AG08396 (cell line): Measurements from ENCODE around the gene CARD16.
"Not testable (repeated sequence)": the region's sequence is repeated elsewhere in the genome, so short reads cannot be mapped to it uniquely, and the experiment has no call there.

Experiments used
- DNase-seq: peaks from one replicate; pipeline ENCODE4 v3.0.0; 2012; ENCODE audit warnings: low spot score, mixed read lengths

Gene CARD16

DNA sequence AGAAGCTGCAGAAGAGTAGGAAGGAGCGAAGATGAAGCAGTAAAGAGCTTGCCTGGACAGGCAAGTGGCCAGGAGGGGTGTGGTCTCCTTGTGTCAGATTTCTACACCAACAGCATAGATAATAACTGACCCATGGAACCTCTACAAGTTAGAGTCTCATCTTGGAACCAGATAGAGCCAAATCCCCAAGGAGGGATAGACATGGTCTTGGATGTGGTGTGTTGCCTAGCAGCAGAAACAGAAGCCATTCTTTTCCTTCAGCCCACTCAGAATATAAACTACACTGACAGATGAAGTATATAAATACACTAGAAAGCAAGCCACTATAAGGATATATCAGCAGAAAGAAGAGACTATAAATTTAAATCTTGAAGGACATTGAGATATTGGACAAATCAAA, 4.3 kb upstream of the CARD16 start:
- no peak for DNase-seq

- peak; percentile 87 for DNase-seq
Measured at GRCh38 chr11:105046898-105047579, 1.9 kb upstream of the CARD16 start.

DNA sequence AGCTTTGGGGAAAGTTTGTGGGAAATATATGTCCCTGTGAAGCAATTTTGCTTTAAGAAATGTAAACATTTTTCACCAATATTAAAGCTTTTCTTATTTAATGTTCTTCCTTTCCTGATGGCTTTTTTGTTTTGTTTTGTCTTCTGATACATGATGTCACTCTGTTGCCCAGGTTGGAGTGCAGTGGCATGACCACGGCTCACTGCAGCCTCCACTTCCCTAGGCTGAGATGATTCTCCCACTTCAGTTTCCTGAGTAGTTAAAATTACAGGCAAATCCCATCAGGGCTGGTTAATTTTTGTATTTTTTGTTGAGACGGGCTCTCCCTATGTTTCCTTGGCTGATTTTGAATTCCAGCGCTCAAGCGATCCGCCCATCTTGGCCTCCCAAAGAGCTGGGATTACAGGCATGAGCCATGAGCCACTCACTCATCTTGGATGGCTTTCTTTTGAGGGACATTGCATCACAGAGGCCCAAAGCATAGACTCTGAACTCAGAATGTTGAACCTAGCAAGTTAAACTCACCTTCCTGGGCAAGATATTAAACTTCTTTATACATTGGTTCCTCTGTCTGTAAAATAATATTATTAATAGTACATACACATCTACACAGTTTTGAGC, 651 bp upstream of the CARD16 start:
- DNase-seq, result no peak

GRCh38 chr11:105042178-105042577, 3.0 kb downstream of the CARD16 start:
- DNase-seq, result no peak

DNA sequence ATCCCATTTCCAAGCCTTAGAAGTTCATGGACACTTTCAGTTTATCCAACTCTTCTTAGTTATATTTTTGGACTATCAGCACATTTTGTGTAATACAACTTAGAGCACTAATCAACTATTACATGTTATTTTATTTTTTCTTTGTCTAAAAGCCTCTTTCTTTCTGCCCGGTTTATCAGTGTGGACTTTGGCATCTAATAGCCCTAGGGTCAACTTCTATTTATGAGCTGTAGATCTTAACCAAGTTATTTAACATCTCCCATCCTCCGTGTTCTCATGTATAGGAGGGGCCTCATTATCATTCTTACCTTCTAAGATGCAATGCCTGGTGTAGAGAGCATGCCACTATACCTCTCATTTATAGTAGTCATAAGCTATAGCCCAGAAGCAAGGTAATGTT, 4.4 kb downstream of the CARD16 start:
- DNase-seq, result no peak

- peak; percentile 48 for DNase-seq
Measured at GRCh38 chr11:105034813-105035620, 10.1 kb downstream of the CARD16 start, which contains the start of gene CASP1. Gene CASP1 (minus strand): TSS chr11:105035144. CDS start chr11:105035113, 31 bp downstream.

GRCh38 chr11:105034388-105034787, 10.7 kb downstream of the CARD16 start:
- DNase-seq, result not testable (repeated sequence)

DNA sequence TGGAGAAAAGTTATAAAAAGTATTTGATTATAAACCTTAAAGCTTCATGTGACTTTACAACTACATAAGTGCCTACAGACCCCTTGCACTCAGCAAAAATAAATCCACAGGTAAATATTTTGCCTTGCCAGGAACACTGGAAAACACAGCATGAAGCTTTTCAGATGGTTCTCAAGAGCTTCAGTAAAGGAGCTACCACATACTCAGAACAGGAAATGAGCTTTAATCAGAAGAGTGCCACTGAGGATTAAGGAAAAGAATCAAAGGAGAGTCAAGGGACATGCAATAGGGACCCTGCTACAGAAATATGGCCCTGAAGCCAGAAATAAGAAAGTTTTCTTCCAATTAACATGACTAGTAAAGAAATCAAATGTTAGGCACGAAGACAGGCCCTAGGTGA, 11.4 kb downstream of the CARD16 start:
- no peak for DNase-seq

- no peak for DNase-seq
Measured at GRCh38 chr11:105033343-105033742, 11.8 kb downstream of the CARD16 start.

DNA sequence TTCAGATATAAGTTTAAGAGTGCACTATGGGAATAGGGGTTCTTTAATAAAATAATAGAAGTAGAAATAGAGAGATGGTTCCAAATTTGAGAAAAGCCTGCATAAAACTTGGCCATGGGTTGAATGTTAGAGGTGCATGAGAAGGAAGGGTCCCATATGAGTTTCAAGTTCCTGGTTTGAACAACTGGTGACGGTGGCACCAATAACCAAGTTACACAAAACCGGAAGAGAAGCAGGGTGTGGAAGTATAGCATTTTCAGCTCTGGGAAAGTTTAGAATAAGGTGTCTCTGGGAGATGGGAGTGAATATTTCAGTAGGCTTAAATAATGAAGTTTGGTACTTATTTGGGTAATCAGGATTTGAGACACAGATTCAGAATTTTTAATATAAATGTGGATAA, 12.6 kb downstream of the CARD16 start:
- DNase-seq, result no peak

GRCh38 chr11:105027678-105028077, 17.5 kb downstream of the CARD16 start:
- DNase-seq, result no peak

GRCh38 chr11:105024394-105024793, 20.7 kb downstream of the CARD16 start:
- DNase-seq, result no peak

DNA sequence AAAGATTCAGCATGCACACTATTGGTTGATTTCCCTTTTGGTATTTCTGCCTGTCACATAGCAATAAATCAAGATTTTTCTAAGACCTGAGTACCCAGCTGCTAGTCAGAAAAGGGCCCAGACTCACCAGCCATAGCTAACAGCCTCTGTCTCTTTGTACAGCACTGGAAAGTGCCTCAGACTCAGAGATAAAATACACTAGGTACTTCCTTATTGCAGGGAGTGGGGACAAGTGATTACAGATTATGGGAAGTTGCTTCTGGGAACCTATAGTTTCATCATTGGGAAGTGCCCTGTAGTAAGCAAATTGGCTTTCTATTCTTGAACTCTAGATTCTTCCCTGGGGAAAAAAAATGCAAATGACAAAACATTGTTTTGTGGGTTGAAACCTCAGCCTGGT, 22.1 kb downstream of the CARD16 start, which contains the start of gene CASP5:
TSS of gene CASP5 (minus strand) at position 166 of the 400 bp plus-strand sequence. CDS start at position 134, 32 bp downstream.
- DNase-seq, result no peak

DNA sequence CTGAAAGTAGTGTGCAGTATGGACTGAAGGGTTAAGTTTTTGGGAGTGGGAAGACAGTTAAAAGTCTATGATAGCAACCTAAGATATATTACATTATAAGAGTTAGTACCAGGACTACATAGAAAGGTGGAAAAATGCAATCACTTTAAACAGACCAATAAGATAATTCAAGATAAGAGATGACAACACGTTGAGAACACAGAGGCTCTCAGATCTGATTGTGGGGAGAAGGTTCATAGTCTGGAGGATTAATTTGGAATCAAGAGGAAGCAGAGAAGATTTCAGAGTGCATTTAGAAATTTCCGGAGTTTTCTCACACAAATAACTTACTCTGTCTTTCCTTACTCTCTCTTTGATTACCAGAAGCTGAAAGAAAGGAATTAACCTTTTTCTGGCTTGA, 22.6 kb downstream of the CARD16 start:
- no peak for DNase-seq

DNA sequence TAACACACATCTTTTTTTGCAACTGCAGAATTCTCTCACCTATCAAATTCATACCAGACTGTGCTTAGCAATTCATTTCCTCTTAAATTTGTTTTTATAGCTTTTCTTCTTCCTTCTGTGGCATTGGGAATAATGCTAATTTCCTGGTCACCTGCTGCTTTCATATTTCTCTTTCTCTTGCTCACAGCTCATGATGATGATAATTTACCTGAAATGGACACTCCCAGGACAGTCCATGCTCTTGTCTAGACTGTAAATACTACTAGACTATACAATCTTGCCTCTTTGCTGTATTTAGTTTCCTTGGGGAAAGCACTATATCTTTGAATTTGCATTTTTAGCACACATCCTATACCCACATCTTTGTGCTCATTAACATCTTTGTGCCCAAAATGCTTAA, 37.7 kb downstream of the CARD16 start:
- DNase-seq, result no peak

GRCh38 chr11:105005451-105005845, 39.7 kb downstream of the CARD16 start:
- DNase-seq, result no peak

DNA sequence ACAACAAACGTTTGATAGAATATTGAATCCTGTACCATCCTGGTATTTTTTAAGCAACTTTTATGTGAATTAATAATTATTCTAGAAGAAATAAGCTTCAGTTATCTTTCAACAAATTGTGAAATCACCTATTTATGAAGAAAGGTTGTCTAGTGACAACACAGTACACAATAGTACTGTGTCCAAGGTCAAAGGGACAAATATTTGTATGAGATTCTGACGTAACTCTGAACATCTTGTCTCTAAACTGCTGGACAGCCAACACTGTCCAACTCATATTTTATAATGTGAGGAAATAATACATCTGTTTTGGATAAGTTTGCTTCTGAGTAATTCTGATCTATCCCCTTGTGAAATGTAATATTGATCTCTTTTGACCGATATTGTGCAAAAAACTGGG, 41.1 kb downstream of the CARD16 start:
- DNase-seq, result no peak

DNA sequence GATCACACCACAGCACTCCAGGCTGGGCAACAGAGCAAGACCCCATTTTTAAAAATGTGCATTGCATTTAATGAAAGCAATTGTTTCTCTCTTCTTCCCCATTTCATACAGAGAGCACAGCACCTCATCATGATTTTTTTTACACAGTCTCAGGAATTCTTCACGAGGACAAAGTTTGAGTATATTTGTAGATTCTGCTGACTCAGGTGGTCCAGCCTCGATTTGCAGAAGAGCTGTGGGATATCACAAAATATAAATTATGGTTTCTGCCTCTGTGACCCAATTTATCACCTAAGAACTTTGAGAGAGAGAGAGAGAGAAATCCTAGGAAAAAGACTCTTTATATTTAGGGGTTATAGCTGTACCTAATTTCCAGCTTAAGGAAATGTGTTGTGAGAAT, 42.0 kb downstream of the CARD16 start:
- no peak for DNase-seq

DNA sequence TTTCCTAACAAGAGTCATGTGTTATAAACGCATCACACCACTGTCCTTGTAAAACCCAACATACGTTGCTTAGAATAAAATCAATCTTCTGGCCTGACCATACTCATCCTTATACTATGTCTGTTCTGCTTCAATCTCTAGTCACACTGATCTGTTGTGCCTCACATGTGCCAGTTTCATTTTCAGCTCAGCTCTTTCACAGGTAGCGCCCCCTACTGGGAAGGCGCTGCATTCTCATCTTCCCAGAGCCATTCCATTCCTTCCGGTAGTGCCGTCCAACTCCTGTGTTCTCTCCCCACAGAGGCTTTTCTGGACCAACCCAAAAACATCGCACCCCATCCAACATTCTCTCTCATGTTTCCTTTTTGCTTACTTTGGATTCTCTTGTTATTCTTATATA, 44.3 kb downstream of the CARD16 start:
- no peak for DNase-seq

DNA sequence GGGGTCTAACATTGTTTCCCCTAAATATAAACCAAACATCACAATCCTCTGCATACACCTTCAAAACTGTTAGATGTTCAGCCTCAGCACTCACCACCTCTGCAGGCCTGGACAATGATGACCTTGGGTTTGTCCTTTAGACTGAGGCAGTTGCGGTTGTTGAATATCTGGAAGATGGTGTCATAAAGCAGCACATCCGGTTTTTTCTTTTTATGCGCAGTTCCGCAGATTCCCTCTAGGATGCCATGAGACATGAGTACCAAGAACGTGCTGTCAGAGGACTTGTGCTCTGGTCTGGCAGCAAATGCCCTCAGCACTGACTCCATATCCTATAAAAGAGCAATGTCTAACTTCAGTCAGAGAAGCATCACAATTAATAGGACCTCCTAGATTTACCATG, 45.0 kb downstream of the CARD16 start:
- no peak for DNase-seq

DNA sequence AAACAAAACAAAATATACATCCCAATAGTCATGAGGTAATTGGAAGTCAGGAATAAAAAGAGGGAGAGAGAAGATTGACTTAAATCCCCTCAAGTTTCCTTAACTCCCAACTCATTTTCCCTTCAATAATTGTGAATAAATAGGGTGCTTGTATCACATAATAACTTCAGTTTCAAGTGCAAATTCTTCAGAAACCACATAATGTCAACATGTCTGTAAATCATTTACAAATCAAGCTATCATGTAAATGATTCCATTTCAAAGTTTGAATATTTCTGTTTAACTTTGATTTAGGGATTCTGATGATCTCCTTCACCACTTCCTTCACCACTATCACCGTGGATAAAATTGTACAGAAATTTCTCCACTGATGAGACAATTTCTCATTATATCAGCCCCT, 45.4 kb downstream of the CARD16 start:
- DNase-seq, result no peak

DNA sequence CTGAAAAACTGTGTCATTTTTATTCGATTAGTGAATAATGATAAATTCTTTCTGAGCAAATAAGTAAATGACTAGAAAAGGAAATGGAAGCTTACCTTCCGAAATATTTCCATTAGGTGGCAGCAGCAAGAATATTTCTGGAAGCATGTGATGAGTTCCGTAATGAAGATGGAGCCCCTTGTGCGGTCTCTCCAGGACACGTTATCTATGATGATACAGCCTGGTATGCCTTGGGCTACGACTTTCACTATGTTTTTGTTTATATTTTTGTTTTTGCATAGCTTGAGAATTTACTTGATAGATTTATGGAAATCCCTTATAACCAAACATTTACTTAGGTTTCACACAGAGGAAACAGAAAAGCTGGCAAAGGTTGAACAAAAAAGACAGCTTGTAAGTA, 47.8 kb downstream of the CARD16 start:
- no peak for DNase-seq

DNA sequence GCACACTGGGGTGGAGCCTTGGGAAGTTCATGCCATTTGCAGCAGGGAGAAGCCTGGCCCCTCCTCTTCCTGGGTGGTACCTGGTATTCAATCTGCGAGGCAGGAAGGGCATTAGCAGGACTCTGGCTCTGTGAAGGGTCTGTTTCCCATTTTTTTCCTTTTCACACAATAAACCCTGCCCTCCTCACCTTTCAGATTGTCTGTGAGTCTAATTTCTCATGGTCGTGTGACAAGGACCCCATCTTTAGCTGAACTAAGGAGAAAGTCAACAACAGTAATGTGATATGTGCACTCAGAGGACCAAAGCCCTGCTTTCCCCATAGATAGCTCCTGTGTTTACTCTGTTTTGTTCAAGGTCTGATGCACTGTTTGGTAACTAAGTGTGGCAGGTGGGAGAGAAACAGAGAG, 50.1 kb downstream of the CARD16 start:
- no peak for DNase-seq
